COLO829 (cell line): ENCODE data around the gene SCD5.
A peak's percentile ranks its signal among the peaks of the same experiment; 100 is the strongest.

ENCODE experiments used
- DNase-seq: peaks from one replicate; pipeline ENCODE4 v3.0.0; 2012; ENCODE audit warnings: low spot score

SCD5 gene

DNA sequence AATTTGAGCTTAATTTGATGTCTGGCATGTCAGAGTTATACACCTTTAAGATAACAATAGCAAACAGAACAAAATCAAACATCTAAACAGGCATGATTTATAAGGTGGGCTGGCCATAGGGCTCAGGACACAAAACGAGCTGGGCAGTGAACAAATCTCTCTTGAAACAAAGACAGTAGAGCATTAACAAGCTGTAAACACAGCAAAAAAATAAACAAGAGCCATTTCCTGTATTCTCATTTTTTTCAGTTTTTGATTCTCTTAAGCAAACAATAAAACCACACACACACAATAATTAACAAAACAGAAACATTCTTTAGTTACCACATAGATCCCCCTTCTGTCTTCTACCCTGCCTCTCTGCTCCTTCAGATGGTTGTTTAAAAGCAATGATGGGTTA, 168.5 kb downstream of the SCD5 start:
- DNase-seq: no peak

DNA sequence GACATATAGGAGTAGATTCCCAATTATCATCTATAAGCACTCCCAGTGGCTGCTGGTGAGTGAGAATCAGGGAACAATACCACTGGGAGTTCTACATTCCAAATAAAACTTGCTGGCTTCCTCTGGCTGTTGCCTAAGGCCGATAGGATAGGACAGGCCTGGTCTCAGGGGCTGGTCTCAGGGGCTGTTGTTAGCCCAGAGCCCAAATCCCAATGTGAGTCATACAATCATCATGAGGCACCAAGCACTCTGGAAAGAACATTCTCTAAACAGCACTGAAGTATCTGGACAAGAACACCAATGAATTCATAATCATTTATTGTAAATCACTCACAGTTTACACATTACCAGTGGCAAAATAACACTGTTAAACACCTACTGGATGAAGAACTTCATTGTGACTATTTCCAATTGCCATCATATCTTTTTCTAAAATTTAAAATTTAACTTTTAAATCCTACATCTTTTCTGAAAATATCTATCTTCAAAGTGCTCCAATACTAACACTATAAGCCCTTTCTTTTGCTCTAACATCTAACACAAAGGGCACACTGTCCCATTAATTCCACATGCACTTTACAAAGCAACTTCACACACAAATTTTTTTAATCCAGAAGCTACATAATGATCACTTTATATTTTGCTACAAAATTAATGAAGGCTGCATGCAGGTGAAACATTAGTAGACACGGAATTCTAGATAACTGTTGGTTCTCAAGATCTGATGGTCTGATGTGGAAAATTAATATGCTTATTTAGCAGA, 169.2 kb downstream of the SCD5 start:
- DNase-seq: peak; percentile 69

DNA sequence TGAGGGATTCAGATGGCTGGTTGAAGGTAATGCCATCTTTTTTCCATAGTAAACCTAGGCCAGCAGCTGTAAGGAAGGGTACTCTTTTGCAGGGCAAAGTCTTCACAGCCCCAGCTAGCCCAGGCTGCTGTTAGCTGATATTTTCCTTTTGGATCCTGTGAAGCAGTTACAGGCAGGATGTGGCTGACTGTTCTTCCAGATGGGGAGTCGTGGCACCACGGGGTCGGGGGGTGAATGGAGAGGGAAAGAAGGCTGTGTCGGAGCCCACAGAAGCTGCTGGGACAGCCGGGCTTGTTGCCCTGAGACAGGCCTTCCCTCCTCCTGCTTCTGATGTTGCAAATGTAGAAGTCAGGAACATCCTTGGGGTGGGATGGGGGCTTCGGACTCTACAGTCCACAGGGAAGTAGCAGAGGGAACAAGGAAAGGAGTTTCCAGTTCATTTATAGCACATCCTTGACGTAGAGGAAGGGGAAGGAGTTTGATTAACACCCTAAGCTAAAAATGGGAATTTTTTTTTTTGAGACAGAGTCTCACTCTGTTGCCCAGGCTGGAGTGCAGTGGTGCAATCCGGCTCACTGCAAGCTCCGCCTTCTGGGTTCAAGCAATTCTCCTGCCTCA, 172.2 kb downstream of the SCD5 start:
- DNase-seq: no peak

DNA sequence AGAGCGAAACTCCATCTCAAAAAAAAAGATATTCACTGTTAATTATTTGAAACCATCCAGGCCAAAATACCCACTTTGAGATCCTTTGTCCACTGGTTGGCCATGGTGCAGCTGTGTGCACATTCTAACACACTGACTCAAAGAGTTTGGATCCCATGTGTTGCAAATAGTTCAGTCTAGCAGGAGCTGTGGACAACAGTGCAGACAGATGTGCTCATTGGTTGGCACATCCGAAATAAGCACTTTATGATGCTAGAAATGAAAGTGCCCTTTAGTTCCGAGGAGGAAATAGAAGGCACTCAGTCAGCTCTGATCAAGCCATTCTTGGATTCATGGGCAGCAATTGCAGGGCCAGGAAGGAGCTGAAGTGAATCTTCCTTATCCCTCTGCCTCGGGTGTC, 173.8 kb downstream of the SCD5 start:
- DNase-seq: no peak

DNA sequence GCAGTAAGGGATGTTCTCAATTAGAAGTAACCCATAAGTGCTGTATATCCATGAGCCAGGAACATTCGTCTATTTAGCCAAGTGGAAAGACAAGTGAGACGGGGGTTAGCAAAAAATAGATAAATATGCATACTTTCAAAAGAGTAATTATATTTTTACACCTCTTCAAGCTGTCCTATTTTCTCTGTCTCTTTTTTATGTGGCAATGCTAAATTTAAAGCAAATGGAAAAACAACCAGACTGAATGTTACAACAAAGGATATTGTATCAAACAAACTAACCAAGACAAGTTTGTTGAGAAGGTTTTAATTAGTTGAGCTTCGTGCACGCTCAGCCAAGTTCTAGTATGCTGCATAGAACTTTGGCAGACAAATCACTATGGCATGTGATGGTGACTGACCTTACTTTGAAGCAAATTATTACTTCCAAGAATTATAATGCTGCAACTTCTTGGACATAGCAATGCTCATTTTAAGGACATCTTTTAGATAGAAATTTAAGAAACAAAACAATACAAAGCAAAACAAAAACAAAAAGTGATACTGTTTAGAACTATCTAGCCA, 175.4 kb downstream of the SCD5 start:
- no peak for DNase-seq

DNA sequence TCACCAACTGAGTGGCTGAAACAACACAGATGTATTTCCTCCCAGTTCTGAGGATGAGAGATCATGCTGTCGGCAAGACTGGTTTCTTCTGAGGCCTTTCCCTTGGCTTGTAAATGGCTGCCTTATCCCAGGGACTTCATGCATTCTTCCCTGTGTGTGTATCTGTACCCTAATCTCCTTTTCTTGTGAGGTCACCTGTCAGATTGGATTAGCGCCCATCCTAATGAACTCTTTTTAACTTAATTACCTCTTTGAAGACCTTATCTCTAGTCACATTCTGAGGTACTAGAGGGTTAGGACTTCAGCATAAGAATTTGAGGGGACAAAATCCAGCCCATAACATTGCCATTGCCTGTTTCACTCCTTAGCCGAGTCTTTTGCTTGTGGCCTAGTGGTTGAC, 177.3 kb downstream of the SCD5 start:
- no peak for DNase-seq

DNA sequence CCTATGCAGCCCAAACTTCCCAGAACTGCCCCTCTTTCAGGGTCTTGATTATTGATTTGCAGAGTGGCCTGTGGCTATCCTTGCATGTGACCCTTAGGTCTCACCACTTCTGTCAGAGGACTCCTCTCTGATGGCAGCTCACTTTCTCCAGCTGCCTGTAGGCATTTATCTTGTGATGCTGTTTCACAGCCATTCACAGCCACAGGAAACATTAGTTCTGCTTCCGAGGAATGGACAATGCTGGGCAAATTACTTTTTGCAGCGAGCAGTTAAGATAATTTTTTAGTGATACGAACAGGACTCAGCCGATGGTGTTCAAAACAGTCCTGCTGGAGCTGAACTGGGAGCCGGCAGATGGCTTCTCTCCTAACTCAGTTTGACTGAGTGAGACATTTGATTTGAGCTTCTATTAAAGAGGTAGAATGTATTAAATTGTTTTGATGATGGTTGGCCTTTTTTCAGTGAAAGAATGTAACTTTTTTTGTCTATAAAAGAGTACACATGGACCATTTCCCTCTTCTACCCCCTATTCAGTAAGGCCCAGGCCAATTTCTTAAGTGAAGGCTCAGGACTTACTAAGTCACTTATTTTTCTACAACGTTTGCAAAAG, 178.4 kb downstream of the SCD5 start:
- no peak for DNase-seq

DNA sequence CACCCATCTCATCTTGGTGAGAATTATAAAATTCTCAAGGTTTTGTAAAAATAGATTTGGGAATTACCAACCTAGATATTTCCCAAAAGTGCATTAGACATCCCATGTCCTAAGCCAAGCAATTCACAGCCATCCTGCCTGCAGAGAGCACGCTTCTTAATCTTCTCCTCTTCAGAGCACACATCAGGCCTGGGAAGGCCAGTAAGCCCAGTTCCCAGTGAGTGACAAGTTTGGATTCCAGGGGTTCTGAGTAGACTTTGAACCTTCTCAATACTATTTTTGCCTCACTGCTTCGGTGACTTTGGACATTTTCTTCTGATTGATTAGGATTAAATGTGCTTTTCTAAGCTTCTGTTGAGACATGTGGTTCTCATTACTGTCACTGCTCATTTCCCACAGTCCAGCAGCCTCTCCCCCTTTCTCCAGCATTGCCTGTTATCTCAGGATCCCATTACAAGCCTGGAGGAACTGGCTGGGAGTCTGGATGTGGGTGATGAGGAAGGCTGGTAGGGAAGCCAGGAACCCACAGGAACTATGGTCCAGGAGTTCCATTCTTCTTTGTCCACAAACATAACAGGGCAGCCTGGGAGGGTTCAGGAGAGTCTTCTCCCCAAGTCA, 180.4 kb downstream of the SCD5 start:
- no peak for DNase-seq

DNA sequence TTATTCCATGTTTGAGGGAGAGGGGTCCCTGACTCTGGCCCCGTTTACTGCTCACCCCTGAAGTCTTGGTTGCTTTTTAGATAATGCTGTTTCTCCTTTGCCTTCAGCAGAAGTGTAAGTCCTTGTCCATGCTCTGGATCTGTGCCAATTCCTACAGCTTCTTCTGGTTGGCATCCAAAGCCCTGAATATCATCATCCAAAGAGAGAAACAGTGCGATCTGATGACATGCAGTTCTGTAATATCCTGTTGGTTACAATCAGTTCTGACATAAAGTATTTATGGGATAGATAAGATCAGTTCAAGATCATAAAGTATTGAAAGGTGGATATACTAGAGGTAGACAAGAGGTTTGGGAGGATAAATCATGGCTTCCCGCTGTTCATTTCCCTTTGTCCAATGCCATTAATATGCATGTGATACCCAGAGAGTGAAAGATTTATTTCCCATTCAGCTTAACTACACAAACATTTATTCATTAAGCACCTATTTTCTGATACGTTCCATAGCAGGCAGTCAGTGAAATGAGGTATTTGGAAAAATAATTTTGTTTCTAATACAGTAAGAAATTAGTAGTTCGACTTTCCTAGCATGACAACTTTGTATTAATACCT, 183.7 kb downstream of the SCD5 start:
- no peak for DNase-seq

DNA sequence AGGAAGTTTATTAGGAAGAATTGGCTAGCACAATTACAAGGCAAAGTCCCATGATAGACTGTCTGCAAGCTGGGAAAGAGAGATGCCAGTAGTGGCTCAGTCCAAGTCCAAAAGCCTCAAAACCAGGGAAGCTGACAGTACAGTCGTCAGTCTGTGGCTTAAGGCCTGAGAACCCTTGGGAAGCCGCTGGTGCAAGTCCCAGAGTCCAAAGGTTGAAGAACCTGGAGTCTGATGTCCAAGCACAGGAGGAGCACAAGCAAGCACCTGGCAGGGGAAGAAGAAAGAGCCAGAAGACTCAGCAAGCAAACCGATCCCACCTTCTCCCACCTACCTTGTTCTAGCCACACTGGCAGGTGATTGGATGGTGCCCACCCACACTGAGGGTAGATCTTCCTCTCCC, 185.5 kb downstream of the SCD5 start:
- DNase-seq: no peak

DNA sequence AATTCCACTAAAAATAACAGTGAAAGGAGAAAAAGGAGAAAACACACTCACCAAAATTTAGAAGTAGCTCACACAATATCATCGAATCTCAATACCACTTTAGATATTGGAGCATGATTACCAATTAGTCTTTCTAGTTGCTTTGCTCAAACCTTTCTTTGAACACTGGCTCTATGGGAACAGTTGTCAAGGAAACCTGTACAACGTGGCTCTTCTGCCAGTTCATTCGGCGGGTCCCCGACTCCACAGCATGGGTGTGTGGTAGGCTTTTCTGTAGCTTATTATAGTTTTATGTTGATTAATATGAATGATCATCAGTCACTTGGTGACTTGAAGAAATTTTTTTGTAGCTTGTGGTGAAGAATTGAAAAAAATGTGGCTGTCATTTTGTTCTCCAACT, 186.6 kb downstream of the SCD5 start:
- no peak for DNase-seq

DNA sequence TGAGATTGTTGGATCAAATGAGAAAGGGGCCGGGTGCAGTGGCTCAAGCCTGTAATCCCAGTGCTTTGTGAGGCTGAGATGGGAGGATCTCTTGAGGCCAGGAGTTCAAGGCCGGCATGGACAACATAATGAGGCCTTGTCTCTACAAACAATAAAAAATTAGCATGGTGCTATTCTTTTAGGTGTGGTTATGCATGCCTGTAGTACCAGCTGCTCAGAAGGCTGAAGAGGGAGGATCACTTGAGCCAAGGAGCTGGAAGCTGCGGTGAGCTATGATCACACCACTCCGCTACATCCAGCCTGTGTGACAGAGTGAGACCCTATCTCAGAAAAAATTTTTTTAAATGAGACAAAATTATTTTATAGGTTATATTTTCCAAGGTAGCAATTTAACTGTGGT, 187.1 kb downstream of the SCD5 start:
- DNase-seq: no peak

DNA sequence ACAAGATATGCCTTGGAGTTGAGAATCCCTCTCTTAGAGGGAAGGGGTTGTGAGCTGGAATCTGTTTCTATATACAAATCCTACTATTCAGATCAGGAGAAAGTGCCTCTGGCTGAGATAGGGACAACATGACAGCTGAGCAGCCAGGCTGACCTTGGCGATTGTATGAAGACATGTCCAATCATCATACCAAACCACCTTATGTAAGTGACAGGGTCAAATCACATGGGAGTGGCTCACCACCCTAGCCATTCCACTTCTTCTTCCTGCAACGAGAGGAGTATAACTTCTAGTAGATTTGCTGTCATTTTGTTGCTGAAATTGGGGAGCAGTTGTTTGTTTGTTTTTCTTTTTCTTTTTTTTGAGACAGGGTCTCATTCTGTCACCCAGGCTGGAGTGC, 188.6 kb downstream of the SCD5 start:
- no peak for DNase-seq

DNA sequence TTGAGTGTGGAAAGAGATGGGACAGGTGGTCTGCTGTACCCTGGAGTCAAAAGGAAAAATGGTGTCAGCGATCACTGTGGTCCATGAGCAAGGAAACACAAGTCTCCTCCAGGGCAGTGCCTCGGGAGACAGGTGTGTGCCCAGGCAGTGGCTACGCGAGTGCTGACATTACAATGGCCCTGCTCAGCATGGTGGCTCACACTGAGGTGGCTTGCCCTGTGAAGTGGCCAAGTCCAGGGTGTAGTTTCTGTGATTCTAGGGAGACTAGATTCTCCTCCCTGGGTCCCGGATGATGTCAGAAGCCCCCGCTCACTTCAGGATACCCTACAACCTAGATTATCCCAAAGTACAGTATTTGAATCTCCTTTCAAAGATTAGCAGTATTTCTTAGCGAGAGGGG, 192.0 kb downstream of the SCD5 start:
- no peak for DNase-seq

DNA sequence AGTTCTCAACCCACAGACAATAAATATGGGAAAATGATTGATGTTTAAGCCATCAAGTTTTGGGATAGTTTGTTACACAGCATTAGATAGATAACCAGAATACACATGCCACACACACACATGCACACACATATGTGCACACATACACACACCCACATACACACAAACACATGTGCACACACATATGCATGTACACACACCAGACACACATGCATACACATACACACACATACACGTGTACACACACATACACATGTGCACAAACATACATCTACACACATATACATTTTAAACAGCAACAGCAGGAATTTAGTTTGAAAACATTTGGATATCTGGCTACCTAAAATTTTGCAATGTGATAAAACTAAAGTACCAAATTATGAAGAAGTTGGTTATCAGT, 194.1 kb downstream of the SCD5 start:
- DNase-seq: no peak

DNA sequence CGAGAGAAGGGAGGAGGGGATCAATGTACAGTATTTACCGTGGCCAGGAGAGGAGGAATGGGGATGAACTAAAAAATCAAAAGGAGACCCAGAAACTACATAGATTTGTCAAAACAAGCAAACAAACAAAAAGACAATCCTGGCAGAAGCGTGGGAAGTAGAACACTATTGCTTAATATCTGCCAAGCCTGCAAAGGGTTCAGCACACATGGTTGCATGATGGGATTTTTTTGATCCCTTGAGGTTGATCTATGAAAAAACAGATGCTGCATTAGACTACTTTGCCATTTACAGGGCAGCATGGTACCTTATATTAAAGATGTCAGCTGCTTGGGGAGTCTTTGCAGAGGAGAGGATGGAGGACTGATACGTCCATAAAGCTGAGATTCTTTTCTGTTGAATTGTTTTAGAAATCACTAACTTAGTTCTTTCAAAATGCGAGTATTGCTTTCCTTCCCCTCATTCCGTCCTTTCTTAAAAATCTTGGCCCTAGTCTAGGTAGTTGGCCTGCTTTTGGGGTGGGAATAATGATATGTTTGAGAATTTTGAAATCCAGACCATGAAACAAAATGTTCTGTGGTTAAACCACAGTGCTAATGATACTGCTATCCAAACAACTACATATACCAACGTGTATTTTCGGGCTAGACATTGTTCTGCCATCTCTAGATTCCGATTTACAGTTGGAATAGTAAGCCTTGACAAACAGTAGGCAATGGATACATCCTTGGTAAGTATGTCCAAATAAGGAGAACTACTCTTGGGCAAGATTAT, 197.2 kb downstream of the SCD5 start:
- DNase-seq: no peak

DNA sequence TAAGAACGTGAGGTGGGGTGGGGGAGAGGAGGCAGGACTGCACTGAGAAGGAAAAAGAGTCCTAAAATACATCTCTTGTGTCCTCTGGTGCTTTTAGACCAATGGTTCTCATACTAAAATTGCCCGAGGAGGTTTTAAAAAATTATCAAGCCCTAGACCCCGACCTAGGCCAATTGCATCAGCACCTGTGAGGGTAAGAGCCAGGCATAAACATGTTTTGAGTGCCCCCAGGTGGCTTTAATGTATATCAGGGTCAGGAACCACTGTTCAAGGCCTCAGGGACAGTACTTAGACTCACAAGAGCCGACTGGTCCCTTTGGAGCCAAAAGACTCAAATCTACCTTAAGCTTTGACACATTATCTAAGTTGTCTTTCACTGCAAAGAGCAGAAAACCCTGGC, 199.3 kb downstream of the SCD5 start:
- DNase-seq: no peak

DNA sequence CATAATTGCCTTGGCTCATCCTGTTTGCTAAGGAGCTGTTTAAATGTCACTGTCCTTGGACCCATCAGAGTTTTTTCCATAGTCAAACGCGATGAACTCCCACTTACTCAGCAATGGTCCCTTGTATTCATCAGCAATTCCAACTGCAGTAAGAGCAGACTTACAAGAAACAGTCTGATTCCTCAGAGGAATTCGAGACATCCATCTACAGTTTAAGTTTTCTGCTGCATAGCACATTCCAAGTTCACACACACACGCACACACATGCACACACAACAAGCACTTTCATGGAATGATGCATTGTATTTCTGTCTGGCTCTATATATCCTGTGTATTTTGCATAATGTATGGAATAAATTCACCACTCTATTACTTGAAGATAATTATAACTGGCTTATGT, 204.1 kb downstream of the SCD5 start:
- no peak for DNase-seq

DNA sequence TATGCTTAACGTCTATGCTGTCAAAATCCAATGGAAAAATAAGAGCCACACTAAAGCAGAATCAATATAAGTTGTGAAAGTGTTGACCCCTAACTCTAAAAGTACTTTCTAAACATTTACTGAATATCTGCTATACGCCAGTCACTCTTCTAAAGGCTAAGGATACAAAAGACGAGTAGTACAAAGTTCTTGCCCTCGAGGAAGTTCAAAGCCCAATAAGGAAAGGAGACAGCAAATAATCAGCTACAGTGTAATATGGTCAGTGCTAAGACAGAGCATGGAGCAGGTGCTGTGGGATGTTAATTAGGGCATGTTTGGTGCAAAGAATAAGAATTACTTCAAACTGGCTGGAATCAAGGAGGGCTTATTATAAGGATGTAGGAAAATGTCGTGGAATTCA, 205.2 kb downstream of the SCD5 start:
- no peak for DNase-seq

DNA sequence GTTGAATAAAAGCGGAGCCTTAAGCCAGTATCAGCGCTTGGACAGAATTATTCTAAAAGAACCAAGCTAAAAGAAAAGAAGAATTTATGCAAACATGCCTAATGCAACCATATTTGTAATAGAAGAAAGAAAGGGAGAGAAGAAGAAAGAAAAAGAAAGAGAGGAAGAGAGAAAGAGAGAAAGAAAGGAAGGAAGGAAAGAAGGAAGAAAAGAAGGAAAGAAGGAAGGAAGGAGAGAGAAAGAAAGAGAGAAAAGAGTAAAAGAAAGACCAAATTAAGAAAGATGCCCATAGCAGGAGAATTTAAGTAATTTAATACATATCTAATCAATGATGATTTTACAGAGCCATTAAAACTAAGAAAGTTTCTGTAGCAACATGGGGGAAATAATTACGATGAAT, 206.0 kb downstream of the SCD5 start:
- no peak for DNase-seq

DNA sequence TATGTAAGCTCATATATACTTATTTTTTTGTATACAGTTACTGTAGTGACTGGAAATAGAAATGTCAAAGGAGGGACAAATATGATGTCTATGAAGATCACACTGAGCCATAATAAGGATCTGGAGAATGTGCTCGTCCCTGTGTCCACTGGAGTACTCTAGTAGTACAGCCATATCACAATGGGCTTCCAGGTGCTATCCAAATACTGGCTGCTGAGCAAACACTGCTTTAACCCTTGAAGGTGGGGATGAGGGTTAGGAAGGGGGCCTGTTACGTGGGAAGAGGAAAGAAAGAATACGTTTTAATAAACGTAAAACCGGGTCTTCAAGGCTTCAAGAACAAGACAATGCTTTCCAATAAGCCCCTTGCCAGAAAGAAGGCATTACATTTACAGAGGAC, 207.0 kb downstream of the SCD5 start:
- DNase-seq: no peak

DNA sequence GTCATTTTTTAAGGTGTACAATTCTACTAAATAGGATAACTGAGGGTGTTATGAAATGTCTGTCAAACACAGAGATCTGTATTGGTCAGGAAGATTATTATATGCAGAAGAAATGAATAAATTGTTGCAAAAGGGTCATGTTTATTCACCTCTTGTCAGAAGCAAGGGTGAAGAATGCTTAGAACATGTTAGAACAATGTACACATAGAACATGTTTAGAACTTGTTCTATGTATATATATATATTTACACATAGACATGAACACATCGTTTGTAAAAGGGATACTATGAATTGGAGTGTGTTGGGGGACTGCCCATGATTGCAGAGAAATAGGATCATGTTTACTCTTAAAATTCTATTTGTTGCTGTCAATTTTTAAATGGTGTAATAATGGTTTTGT, 208.8 kb downstream of the SCD5 start:
- DNase-seq: no peak
